ENCODE results near the gene ACBD6. TPM values are rescaled to one million over a fixed set of nuclear protein-coding genes. Genes with fewer than 3 reads are reported as not detected.

Gene ACBD6
- total RNA-seq, 1 donor from 2014 or later = 43.4 TPM

DNA sequence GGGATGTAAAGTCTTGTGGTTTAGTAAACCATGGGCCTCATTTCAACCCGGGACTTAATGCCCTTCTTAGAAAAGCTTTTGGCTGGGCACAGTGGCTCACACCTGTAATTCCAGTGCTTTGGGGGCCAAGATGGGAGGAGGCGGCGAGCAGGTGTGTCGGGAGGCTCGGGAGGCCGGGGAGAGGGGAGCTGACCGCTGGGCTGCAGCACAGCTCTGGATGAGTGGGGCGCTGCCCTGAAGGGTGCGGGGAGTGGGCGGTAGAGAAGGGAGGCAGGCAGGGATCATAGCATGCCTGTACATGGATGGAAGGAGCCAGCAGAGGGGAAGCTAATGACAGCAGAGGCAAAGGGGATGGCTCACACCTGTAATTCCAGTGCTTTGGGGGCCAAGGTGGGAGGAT, 241.3 kb downstream of the ACBD6 start:
- no peak overlapping the region for H3K9ac ChIP-seq (ENCODE audit: low read length)
- DNase-seq (ENCODE audit: low read depth) (no peak), FAIRE-seq (no peak)
- H3K27ac ChIP-seq (ENCODE audit: low read depth, low read length) = no peak overlapping the region
- Mint-ChIP-seq H3K4me1 (ENCODE audit: low read depth, unreplicated experiment) (peaks cover 5% of the 10 kb centered on the region), H3K36me3 (ENCODE audit: low read depth, unreplicated experiment) (no peaks in the 10 kb centered on the region), H3K27me3 (ENCODE audit: low read depth, unreplicated experiment) (peaks cover 56% of the 10 kb centered on the region), H3K27ac (ENCODE audit: unreplicated experiment) (no peak overlapping the region), H3K4me3 (ENCODE audit: unreplicated experiment) (no peak overlapping the region), H3K9me3 (ENCODE audit: unreplicated experiment) (no peaks in the 10 kb centered on the region)
- peaks cover 3% of the 10 kb centered on the region for H4K20me1 ChIP-seq (ENCODE audit: insufficient read depth, low read length)
- H3K4me1 ChIP-seq (ENCODE audit: insufficient read depth, low read length) = peaks cover 2% of the 10 kb centered on the region
- no peak overlapping the region for H3K4me2 ChIP-seq (ENCODE audit: low read length)
- no peaks in the 10 kb centered on the region for H3K27me3 ChIP-seq (ENCODE audit: insufficient read depth, low read length)
- H3K9me3 ChIP-seq (ENCODE audit: insufficient read depth, low read depth, low read length) = no peaks in the 10 kb centered on the region
- H2AFZ ChIP-seq (ENCODE audit: low read depth, low read length) = no peak overlapping the region
- no peaks in the 10 kb centered on the region for H3K36me3 ChIP-seq (ENCODE audit: insufficient read depth, low read length)
- no peak for TF ChIP-seq EZH2 (IDR thresholded peaks at IDR 0.05; ENCODE audit: insufficient read depth, low read length)
- TF ChIP-seq, protein P1, sequence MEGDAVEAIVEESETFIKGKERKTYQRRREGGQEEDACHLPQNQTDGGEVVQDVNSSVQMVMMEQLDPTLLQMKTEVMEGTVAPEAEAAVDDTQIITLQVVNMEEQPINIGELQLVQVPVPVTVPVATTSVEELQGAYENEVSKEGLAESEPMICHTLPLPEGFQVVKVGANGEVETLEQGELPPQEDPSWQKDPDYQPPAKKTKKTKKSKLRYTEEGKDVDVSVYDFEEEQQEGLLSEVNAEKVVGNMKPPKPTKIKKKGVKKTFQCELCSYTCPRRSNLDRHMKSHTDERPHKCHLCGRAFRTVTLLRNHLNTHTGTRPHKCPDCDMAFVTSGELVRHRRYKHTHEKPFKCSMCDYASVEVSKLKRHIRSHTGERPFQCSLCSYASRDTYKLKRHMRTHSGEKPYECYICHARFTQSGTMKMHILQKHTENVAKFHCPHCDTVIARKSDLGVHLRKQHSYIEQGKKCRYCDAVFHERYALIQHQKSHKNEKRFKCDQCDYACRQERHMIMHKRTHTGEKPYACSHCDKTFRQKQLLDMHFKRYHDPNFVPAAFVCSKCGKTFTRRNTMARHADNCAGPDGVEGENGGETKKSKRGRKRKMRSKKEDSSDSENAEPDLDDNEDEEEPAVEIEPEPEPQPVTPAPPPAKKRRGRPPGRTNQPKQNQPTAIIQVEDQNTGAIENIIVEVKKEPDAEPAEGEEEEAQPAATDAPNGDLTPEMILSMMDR (IDR thresholded peaks at IDR 0.05; ENCODE audit: insufficient read depth, low read depth, low read length) = no peak
- no peak overlapping the region for H3K4me3 ChIP-seq (ENCODE audit: insufficient read depth, low read depth, low read length)
- H3K79me2 ChIP-seq (ENCODE audit: insufficient read depth, low read length) = no peaks in the 10 kb centered on the region

DNA sequence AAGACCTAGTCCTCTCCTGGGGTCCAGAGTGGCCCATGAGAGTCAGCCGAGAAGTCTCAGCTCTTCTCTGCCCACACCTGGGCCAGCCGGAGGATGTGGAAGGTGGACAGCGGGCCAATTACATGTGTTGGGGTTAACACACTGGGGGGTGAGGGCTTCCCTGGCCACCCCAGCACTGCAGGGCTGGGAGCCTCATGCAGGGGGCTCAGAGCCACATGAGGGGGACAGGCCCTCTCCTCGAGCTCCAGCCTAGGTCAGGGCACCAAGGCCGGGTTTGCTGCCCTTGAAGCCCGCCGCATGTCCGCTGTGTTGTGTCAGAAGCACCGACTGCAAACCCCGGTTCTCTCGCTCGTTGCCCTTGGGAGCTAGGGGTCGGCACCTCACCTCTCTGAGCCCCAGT, 241.8 kb downstream of the ACBD6 start:
- Histone ChIP-seq H3K27me3 (ENCODE audit: insufficient read depth, low read length) (no peaks in the 10 kb centered on the region), H3K27ac (ENCODE audit: low read depth, low read length) (no peak overlapping the region), H4K20me1 (ENCODE audit: insufficient read depth, low read length) (peaks cover 3% of the 10 kb centered on the region), H3K4me2 (ENCODE audit: low read length) (no peak overlapping the region), H2AFZ (ENCODE audit: low read depth, low read length) (no peak overlapping the region), H3K9ac (ENCODE audit: low read length) (no peak overlapping the region), H3K4me3 (ENCODE audit: insufficient read depth, low read depth, low read length) (no peak overlapping the region), H3K36me3 (ENCODE audit: insufficient read depth, low read length) (no peaks in the 10 kb centered on the region), H3K9me3 (ENCODE audit: insufficient read depth, low read depth, low read length) (no peaks in the 10 kb centered on the region), H3K79me2 (ENCODE audit: insufficient read depth, low read length) (no peaks in the 10 kb centered on the region), H3K4me1 (ENCODE audit: insufficient read depth, low read length) (peaks cover 2% of the 10 kb centered on the region)
- no peaks in the 10 kb centered on the region for H3K36me3 Mint-ChIP-seq (ENCODE audit: low read depth, unreplicated experiment)
- no peak for TF ChIP-seq EZH2 (IDR thresholded peaks at IDR 0.05; ENCODE audit: insufficient read depth, low read length)
- TF ChIP-seq, protein P1 (IDR thresholded peaks at IDR 0.05; ENCODE audit: insufficient read depth, low read depth, low read length) = no peak
- peaks cover 56% of the 10 kb centered on the region for H3K27me3 Mint-ChIP-seq (ENCODE audit: low read depth, unreplicated experiment)
- no peak for DNase-seq (ENCODE audit: low read depth)
- no peaks in the 10 kb centered on the region for H3K9me3 Mint-ChIP-seq (ENCODE audit: unreplicated experiment)
- H3K4me3 Mint-ChIP-seq (ENCODE audit: unreplicated experiment) = no peak overlapping the region
- peaks cover 9% of the 10 kb centered on the region for H3K4me1 Mint-ChIP-seq (ENCODE audit: low read depth, unreplicated experiment)
- no peak for FAIRE-seq
- no peak overlapping the region for H3K27ac Mint-ChIP-seq (ENCODE audit: unreplicated experiment)

DNA sequence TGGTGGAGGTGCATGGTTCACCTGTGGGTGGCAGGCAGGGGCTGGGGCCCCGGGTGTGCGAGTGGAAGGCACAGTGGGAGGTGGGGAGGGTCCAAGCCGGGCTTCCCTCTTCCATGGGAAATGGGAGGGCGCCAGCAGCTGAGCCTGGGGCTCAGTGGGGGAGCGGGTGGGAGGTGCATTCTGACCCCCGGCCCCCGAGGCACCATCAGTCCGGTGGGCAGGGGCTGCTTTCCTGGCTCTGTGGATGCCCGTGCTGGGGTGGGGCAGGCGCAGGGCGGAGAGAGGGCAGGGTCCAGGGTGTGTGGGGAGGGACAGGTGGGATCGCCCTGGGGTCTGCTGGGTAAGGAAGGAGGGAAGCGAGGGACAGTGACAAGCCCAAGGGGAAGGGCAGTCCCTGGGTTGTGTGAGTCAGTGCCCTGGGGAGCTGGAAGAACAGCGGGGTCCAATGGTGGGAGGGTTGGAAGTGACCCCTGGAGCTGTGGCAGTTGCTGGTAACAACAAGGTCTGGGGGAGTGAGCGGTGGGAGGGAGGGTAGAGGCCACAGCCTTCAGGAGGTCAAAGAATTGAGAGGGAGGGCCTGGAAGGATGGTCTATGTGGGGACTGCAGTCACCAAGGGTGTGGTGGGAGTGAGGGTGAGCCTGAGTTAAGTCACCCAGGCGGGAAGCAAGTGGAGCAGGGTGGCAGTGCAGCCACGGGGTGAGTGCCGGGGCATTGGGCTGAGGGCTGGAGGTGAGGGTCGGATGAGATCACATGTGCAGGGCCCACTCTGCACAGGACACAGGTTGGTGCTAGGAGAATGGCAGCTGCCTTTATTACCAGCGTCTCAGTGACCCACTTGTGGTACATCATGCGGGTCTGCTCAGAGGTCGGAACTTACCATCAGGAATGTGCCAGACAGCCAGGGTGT, 242.7 kb downstream of the ACBD6 start:
- H3K9ac ChIP-seq (ENCODE audit: low read length) = no peak overlapping the region
- Mint-ChIP-seq H3K27me3 (ENCODE audit: low read depth, unreplicated experiment) (peaks cover 52% of the 10 kb centered on the region), H3K9me3 (ENCODE audit: unreplicated experiment) (no peaks in the 10 kb centered on the region), H3K27ac (ENCODE audit: unreplicated experiment) (no peak overlapping the region), H3K4me3 (ENCODE audit: unreplicated experiment) (no peak overlapping the region), H3K36me3 (ENCODE audit: low read depth, unreplicated experiment) (no peaks in the 10 kb centered on the region), H3K4me1 (ENCODE audit: low read depth, unreplicated experiment) (peaks cover 12% of the 10 kb centered on the region)
- H3K36me3 ChIP-seq (ENCODE audit: insufficient read depth, low read length) = no peaks in the 10 kb centered on the region
- no peaks in the 10 kb centered on the region for H3K9me3 ChIP-seq (ENCODE audit: insufficient read depth, low read depth, low read length)
- FAIRE-seq (no peak), DNase-seq (ENCODE audit: low read depth) (no peak)
- peaks cover 3% of the 10 kb centered on the region for H4K20me1 ChIP-seq (ENCODE audit: insufficient read depth, low read length)
- H2AFZ ChIP-seq (ENCODE audit: low read depth, low read length) = no peak overlapping the region
- no peaks in the 10 kb centered on the region for H3K27me3 ChIP-seq (ENCODE audit: insufficient read depth, low read length)
- peaks cover 2% of the 10 kb centered on the region for H3K4me1 ChIP-seq (ENCODE audit: insufficient read depth, low read length)
- no peaks in the 10 kb centered on the region for H3K79me2 ChIP-seq (ENCODE audit: insufficient read depth, low read length)
- TF ChIP-seq, protein P1 (IDR thresholded peaks at IDR 0.05; ENCODE audit: insufficient read depth, low read depth, low read length) = no peak
- no peak for TF ChIP-seq EZH2 (IDR thresholded peaks at IDR 0.05; ENCODE audit: insufficient read depth, low read length)
- no peak overlapping the region for H3K27ac ChIP-seq (ENCODE audit: low read depth, low read length)
- H3K4me3 ChIP-seq (ENCODE audit: insufficient read depth, low read depth, low read length) = no peak overlapping the region
- H3K4me2 ChIP-seq (ENCODE audit: low read length) = no peak overlapping the region

Data from astrocyte (in vitro differentiated cells and primary cell).